Stimulated activated CD8-positive, alpha-beta memory T cell treated with anti-CD3 and anti-CD28 coated beads, Interleukin-7, amount 100 ng/mL, for 4 hours (primary cell): ENCODE data around the gene HPS5.
"Not testable (repeated sequence)": the region's sequence is repeated elsewhere in the genome, so short reads cannot be mapped to it uniquely, and the experiment has no call there.

Experiments used
- DNase-seq, 2 donors: peaks; one replicate each; pipeline ENCODE4 v3.0.0-alpha.2; 2020; ENCODE audit warnings: low read depth in 2 of 2

The HPS5 gene, protein sequence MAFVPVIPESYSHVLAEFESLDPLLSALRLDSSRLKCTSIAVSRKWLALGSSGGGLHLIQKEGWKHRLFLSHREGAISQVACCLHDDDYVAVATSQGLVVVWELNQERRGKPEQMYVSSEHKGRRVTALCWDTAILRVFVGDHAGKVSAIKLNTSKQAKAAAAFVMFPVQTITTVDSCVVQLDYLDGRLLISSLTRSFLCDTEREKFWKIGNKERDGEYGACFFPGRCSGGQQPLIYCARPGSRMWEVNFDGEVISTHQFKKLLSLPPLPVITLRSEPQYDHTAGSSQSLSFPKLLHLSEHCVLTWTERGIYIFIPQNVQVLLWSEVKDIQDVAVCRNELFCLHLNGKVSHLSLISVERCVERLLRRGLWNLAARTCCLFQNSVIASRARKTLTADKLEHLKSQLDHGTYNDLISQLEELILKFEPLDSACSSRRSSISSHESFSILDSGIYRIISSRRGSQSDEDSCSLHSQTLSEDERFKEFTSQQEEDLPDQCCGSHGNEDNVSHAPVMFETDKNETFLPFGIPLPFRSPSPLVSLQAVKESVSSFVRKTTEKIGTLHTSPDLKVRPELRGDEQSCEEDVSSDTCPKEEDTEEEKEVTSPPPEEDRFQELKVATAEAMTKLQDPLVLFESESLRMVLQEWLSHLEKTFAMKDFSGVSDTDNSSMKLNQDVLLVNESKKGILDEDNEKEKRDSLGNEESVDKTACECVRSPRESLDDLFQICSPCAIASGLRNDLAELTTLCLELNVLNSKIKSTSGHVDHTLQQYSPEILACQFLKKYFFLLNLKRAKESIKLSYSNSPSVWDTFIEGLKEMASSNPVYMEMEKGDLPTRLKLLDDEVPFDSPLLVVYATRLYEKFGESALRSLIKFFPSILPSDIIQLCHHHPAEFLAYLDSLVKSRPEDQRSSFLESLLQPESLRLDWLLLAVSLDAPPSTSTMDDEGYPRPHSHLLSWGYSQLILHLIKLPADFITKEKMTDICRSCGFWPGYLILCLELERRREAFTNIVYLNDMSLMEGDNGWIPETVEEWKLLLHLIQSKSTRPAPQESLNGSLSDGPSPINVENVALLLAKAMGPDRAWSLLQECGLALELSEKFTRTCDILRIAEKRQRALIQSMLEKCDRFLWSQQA

DNA sequence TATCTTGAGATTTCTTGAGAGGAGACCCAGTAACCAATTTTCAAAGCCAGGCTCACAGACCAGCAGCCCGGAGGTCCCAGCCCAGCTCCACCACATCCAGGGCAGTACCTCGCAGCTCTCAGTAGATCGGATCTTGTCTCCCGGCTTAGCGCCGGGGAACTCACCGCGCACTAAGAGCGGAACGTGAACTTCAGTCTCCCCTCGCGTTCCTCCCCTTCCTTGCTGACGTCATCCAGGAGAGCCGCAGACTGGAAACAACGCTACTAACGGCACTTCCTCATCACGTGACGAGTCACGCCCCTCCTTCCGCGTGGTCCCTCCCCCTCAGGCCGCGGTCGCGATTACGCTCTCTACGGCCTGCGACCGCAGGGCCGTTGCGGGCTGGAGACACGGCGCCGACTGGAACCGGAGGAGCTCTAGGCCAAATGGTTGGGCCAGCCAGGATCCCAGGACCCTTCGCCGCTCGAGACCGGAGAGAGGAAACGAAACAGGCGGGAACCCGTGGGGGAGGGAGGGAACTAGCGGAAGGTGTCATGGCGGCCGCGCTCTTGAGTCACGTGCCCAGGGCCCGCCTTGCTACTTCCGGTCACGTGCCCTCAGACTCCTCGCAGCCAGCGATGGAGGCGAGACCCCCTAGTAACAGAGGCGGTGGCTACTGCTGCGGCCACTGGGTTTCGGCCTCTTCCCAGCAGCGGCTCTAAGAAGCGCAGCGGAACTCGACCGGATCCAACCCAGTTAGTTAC lies at the start of gene HPS5, which contains the start of gene GTF2H1:
Gene HPS5 (minus strand): TSS at position 172 of the 743 bp plus-strand sequence. CDS start 4,282 bp downstream, outside the sequence.
Gene GTF2H1 (plus strand): TSS at position 599 of the 743 bp plus-strand sequence. CDS start 10,508 bp downstream, outside the sequence.
- DNase-seq = peak; percentile 93 to 96

GRCh38 chr11:18371279-18371678 lies 49.3 kb upstream of the HPS5 start:
- no peak for DNase-seq

DNA sequence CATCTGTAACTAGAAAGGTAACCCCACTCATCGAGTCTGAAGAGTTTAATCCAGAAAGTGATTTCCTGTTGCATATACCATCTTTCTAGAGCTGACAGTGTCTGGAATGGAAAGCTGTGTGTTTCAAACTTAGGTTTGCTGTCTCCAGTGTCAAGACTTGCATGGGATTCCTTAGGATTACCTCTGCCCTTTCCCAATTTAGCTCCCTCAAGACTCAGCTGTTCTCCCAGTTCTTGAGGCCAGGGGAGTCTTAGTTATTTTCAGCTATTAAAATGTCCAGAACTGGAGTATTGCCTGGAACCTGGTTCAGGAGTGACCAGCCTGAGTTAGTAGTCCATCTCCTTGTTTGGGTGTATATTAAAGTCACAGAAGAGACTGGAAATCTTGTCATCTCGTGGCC lies 47.5 kb upstream of the HPS5 start:
- no peak for DNase-seq

DNA sequence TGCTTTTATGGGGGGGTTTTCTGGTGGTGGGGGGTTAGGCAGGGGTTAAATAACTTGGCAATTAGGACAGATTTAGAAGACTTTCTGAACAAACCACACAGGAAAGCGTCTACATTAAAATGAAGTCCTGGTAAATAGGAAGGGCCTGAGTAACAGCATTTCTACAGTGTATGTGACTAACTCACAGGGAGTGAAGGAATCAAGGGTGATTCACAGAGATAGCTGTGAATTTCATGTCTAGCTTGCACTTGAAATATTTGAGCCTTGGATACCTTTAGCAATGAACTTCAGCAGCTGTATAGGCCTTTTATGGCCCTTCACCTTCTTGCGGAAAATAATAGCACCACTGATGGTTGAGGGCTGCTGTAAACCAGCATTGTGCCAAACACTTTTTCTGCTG lies 46.3 kb upstream of the HPS5 start:
- DNase-seq = no peak

DNA sequence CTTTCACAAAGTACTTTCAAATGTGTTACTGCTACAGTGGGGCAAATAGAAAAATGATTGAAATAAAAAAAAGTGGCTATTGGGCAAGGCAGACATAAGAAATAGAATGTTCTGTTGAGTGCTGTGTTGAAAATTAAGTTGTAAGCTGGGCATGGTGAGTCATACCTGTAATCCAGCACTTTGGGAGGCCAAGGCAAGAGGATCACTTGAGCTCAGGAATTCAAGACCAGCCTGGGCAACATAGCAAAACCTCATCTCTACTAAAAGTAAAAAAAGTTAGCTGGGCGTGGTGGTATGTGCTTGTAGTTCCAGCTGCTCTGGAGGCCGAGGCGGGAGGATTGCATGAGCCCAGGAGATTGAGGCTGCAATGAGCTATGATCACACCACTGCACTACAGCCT lies 45.5 kb upstream of the HPS5 start:
- no peak for DNase-seq

- DNase-seq = no peak
Measured at GRCh38 chr11:18366286-18366685, 44.3 kb upstream of the HPS5 start.

GRCh38 chr11:18365741-18366140 lies 43.8 kb upstream of the HPS5 start:
- DNase-seq = no peak

DNA sequence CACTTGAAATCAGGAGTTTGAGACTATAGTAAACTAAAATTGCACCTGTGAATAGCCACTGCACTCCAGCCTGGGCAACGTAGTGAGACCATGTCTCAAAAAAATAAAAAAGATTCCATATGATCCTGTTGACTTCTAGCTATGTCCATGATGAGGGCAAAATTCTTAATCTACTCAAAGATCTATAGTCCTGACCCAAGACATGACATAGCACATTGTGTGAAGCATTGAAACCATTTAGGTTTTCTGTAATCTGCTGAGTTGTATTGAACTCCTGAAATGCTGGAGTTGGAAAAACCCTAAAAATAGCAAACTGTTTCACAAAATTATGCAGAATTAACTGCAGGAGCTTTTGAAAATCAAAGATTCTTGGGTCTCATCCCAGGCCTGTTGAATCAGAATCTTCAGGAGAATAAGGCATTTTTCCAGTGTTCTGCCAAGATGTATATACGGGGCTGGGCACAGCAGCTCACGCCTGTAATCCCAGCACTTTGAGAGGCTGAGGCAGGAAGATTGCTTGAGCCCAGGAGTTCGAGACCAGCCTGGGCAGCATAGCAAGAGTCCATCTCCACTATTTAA lies 42.6 kb upstream of the HPS5 start:
- DNase-seq = no peak

GRCh38 chr11:18361154-18361553 lies 39.2 kb upstream of the HPS5 start:
- no peak for DNase-seq

GRCh38 chr11:18358646-18359045 lies 36.7 kb upstream of the HPS5 start:
- DNase-seq = no peak

- no peak for DNase-seq
Measured at GRCh38 chr11:18352581-18352980, 30.6 kb upstream of the HPS5 start.

DNA sequence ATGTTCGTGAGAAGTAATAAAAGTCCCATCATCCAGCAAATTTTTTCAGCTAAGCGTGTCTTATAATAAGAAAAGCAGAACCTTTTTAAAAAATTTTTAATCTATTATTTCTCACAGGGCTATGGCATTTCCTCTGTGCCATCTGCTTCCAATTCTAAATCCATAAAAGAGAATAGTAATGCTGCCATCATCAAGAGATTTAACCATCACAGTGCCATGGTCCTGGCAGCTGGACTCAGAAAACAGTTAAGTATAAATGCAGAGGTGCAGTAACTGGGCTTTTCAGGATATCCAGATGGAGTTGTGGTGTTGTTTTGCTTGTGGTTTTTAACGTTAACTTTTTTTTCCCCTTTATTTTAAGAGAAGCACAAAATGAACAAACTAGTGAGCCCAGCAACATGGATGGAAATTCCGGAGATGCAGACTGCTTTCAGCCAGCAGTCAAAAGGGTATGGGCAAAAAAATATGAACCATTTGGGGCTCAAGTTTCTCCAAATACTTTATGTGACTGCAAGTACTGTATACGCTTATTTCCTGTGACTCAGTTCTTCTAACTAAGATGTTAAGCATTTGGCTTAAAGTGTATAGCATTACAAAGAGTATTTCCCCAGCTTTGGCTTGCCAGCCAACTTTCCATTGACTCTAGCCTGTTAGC lies 25.7 kb upstream of the HPS5 start:
- DNase-seq = no peak

- no peak for DNase-seq
Measured at GRCh38 chr11:18332891-18333290, 11.0 kb upstream of the HPS5 start.

DNA sequence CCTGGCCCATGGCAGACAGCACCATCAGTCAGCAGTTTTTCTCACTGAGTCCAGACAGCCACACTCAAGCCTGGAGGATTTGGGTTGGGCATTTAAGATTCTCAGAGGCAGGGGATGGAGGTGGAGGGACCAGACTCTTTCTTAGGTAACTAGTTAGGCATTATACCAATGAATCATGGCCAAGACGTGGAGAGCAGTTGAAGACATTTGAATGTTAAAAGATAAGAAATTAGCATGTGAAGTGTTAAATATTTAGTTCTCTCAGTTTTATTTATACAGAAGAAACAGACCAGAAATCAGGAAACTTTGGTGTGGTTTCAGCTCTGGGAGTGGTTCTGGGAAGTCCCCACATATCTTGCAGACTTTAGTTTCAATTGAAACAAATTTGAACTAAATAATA lies 10.4 kb upstream of the HPS5 start:
- DNase-seq = no peak

DNA sequence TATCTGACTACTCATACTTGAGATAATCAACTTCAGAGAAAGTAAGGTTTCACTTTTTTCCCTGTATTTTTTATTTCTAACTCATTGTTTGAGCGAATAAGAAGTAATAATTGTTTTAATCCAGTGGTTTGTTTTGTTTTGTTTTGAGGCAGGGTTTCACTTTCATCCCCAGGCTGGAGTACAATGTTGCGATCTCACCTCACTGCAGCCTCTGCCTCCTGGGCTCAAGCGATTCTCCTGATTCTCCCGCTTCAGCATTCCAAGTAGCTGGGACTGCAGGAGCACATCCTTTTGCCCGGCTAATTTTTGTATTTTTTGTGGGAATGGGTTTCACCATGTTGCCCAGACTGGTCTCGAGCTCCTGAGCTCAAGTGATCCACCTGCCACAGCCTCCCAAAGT lies 9.0 kb upstream of the HPS5 start:
- DNase-seq = no peak

GRCh38 chr11:18329196-18329870 lies 7.4 kb upstream of the HPS5 start:
- no peak for DNase-seq

DNA sequence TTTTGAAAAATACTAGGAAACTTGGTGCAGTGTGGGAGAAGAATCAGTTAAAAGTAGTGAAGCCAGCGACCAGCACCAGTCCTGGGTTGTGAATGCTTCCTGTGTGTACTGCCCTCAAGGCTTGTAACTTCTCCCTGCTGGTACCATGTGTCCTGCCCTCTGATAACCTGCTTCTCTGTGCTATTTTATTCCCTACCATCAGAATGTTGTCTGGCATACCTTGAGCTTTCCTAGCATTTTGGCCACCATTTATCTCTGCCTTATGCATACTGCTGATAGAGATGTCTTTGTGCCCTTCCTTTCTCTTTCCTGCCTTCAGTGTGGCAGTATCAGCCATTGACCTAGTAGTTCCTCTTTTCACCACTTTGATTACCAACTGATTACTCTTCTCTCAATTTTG lies 2.4 kb upstream of the HPS5 start:
- DNase-seq = no peak

DNA sequence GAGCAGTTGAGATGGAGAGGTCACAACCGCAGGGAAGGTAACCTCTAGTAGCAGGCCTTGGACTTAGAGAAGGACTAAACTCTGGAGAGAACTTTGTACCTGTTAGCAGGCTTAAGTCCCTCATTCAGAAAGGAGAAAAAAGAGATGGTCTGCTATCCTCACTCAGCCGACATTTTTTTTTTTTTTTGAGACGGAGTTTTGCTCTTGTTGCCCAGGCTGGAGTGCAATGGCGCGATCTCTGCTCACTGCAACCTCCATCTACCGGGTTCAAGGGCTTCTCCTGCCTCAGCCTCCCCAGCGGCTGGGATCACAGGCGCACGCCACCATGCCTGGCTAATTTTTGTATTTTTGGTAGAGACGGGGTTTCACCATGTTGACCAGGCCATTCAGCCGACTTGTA lies 1.9 kb upstream of the HPS5 start:
- not testable (repeated sequence) for DNase-seq

GRCh38 chr11:18322818-18323570 lies 1.1 kb upstream of the HPS5 start:
- DNase-seq = no peak
